OCI-M2 (cell line): Measurements from ENCODE around the gene APBA2.

Experiments used
- DNase-seq: peaks from one replicate; lab custom pipeline; 2025; ENCODE audit not compliant: unreplicated experiment; lab: John Stamatoyannopoulos, UW

Gene APBA2

DNA sequence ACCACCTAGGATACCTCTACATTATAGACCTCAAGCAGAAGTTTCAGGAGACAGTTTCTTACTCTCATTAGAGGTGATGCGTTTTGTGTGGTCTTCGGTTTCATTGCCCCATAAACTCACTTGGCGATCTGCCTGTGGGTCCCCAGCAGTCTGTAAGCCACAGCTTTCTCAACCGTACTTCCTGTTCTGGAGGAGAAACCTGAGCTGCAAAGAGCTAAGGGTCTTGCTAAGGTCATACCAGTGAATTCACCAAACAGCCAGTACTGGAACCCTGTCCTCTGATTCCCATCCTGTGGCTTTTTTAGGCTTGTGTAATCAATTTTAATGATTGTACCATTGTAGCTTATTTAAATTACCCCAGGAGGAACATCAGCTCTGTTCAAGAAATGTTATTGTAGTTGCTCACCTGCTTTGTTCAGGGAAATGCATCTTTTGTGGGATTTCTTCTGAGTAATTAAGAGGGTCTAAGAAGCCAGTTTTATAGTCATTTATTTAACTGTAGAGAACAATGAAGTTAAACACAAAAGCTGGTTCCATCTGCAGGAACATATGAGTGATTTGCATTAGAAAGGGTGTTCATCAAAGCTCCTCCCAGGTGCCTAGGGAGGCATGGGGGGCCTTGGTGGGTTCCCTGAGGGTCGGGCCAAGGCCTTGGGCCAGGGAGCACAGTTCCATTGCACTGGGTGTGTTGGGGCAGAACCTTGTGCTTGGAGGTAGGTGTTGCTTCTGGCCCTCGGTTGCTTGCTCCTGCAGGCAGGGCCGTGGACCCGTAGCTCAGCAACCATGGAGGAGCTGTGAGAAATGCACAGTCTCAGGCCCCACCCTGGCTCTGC, 69.6 kb downstream of the APBA2 start:
- DNase-seq: no peak

DNA sequence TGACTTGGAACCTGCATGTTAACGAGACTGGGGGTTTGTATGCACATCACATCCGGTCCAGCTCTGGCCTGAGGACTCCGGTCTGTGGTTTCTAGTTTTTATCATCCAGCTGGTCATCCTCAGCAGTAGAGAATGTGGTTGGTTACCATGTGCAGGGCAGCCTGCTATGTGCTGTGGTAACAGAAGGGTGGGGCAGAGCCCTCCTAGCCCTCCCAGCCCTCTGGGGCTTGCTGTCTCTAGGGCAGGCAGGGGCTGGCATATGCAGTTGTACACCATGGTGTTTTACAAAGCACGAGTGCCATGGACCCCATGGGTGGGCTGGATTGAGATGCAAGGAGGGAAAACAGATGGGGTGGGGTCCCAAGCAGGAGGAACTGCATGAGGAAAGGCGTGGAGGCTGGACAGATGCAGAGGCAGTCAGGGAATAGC, 70.2 kb downstream of the APBA2 start:
- no peak for DNase-seq

DNA sequence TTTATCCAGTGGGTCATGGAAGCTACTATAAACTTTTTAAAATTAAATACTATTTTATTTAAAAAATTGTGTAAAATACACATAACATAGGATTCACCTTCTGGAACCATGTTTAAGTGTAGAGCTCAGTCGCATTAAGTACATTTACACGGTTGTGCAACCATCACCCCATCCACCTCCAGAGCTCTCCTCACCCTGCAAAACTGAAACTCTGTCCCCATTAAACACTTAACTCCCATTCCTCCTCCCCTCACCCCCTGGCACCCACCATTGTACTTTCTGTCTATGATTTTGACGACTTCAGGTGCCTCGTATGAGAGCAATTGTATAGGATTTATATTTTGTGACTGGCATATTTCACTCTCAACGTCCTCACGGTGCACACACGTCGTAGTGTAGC, 70.7 kb downstream of the APBA2 start:
- no peak for DNase-seq

DNA sequence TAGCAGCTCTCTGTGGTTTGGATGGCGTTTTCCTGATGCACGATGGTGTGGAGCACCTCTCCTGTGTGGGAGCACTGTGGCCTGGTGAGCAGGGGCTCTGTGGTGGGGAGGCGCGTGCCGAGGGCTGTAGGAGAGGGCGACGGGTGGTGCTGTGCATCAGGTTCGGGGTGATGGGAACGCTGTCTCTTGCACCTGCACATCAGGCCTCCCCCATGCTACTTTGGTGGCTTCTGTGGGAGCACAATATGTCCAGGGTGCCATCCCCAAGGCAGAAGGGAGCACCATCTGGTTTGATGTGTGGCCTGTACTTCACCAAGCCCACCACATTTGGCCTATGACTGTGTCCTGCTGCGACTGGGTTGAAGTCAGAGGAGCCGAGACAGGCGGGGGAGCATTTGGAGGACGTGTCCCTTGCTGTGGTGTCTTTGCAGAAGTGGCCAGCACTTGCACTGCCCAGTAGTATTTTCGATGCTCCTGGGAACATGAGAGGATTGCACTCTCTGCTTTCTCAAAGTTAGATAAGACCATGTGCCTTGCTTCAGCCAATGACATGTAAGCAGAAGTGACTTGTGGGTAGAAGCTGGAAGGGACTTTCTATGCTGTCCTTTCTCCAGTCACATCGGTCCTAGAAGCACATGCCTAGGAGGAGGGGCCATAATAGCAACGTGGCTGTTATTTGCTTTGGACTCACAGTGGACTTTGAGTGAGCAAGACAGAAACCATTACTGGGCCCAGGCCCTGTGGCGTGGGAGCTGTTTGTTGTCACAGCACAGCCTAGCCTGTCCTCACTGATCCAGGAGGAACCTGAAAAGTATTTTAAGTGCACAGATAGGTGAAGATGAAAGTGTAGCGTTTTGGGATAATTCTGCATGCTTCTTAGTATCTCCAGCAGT, 72.1 kb downstream of the APBA2 start:
- no peak for DNase-seq

DNA sequence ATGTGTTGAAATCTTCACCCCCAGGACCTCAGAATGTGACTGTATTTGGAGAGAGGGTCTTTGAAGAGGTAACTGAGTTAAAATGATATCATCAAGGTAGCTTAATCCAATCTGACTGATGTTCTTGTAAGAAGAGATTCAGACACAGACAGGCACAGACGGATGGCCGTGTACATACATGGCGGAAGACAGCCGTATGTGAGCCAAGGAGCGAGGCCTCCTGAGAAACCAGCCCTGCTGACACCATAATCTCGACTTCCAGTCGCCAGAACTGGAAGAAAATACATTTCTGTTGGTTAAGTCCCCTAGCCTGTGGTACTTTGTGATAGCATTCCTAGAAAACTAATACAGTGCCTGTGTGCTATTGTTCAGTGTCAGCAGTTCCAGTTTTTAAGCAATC, 73.6 kb downstream of the APBA2 start:
- no peak for DNase-seq

DNA sequence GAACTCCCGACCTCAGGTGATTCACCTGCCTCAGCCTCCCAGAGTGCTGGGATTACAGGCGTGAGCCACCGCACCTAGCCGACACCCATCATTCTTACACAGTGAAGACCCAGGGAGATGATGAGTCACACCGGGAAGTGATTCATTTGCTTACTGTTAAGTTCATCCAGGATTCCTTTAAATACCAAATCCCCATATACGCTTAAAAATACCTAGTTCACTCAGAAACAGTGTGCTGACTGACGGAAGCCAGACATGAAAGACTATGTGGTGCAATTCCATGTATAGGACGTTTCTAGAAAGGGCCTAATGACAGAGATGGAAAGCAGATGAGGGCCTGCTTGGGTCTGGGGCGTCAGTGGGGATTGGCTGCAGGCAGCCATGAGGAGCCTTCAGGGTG, 75.2 kb downstream of the APBA2 start:
- no peak for DNase-seq

DNA sequence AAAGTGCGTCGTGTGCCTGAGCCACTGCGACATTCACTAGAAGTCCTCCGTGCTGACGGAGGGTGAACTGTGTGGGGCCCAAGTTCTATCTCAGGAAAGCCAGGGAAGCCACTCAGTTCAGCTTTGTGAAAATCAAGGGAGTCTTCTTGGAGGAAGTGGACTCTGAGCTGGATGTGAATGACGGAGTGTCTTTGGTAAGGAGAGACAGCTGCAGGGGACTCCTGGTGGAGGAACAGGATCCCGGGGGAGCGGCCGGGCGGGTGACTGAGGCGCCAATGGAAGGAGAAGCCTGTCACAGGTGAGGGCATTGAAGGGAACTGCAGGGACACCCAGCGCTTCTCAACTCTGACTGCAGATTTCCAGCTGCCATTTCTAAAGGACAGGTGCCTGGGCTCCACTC, 75.6 kb downstream of the APBA2 start:
- DNase-seq: no peak

DNA sequence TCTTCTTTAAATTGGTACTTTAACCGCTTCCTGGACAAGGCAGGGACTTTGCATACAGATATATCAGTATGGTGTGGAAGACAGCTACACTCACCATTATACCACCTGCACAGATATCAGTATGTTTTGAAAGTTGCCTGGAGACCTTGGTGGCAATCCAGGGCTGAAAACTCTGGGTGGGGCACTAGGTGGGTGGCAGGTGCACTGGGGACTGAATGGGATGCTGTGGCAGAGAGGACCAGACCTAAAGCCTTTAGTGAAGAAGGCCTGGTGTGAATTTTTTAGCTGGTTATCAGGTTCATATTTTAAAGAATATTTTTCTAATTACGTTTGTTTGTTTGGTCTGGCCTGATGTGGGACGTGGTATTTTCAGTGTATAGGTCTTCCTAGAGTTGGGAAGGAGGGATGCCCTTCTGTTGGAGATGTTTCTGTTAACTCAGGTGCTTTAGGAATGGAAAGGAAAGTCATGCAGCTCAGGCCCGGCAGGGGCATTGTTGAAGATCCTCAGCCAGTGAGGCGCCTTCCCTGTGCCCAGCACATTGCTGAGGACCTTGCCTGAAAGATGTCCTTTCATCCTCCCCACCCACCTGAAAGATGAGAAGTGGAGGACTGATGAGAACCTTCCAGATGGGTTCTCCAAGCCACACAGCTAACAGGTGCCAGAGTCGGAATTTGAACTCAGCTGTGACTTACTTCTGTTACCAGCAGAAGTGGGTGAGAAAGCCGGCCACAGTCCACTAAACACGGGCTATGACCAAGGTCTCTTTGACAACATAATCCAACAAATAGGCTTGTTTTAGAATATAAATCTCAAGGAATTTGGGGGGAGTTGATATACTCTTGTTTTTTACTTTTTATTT, 77.3 kb downstream of the APBA2 start:
- DNase-seq: no peak

DNA sequence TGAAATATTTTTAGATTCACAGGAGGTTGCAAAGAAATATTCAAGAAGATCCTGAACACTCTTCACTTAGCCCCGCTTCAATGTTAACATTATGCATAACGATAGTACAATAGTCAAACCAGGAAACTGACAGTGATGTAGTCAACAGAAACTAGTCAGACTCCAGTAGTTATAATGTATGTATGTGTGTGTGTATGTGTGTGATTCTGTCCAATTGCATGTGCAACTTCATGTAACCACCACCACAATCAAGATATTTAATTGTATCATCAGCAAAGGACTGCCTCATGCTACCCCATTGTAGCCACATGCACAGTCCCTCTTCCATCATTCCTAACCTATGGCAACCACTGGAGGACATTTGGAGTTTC, 77.9 kb downstream of the APBA2 start:
- no peak for DNase-seq

DNA sequence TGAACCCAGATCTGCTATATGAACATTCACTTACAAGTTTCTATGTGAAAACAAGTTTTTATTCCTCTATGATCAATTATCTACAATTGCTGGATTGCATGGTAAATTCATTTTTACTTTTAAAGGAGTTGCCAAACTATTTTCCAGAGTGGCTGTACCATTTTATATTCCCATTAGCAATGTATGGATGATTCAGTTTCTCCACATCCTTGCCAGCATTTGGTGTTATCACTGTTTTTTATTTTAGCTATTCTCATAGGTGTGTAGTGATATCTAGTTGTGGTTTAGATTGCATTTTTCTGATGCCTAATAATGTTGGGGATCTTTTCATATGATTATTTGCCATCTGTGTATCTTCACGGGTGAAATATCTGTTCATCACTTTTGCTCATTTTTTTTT, 78.3 kb downstream of the APBA2 start:
- DNase-seq: no peak

DNA sequence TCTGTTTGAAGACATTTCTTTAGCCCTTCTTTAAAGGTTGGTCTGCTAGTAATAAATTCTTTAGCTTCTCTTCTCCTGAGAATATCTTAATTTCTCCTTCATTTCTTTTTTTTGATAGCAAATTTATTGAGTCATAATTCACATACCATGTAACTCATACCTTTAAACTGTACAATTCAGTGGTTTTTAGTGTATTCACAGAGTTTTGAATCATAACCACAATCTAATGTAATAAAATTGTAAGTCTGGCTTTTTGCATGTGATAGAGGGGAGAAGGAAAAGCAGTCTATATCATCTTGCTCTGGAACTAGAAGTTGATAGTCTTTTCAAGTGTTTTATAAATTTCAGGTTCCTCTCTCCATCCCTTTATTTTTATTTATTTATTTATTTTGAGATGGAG, 81.3 kb downstream of the APBA2 start:
- no peak for DNase-seq

DNA sequence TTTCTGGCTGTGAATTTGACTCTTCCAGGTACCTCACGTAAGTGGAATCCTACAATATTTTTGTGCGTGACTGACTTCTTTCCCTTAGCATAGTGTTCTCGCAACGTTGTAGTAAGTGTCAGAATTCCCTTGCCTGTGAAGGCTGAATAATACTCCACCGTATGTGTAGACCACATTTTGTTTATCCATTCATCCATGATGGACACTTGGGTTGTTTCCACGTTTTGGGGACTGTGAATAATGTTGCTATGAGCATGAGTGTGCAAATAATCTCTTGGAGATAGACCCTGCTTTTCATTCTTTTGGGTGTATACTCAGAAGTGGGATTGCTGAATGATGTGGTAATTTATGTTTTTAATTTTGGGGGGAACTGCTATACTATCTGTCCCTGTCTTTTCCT, 82.2 kb downstream of the APBA2 start:
- DNase-seq: no peak

DNA sequence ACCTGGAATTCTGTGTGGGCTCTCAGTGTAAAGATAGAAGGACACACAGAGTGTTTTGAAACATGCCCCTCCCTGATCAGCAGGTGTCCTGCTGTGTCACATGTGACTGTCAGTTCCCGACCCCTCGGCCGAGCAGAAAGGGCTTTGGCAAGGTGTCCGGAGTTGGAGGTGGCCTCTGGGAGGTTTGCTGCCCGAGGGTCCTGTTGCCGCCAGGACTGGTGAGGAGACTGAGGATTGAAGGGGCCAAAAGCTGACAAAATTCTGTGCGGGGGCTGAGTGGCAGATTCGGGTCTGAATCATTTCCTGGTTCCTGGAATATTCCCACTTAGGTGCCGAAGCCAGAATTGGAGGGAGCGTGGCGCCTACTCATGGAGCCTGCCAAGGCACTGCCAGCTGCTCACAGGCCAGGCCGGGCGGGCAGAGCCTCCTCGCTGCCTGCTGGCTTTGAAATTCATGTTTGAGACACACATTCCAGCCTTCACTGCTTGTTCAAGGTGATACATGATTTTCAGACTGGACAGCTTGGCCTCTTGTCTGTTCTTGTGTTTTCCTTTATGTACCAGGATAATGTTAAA, 83.8 kb downstream of the APBA2 start:
- DNase-seq: no peak

DNA sequence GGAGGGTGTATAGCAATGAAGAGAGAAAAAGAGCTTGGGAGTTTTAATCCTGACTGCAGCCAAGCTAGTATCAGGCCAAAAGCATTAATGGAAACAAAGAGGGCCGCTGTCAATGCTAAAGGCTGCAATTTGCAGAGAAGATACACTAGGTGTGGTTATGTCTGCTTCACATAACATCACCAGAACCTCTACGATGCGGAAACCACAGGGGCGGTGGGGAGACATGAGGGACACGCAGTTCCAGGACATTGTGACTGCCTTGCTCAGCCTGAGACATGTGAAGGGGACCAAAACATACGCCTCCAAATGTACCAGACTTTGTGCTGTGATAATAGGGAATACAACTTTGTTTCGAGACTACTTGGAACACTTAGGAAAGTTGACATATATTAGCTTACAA, 88.4 kb downstream of the APBA2 start:
- no peak for DNase-seq

DNA sequence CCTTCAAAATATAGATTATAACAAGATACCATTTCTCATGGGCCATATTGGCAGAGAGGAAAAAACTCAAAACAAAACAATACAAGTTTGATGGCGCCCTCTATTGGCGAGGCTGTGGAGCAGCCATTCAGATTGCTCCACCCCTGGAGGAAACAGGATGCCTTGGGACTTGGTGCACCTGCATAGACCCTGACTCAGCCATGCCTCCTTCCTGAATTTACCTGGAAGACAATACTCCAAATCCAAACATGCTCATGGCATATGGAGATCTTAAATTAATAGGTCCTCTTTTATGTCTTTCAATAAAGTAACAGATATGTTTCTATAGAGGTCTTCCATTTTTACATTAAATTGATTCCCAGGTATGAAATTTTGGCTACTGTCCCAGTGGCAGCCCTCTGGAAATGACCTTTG, 90.0 kb downstream of the APBA2 start:
- DNase-seq: peak; percentile 10

DNA sequence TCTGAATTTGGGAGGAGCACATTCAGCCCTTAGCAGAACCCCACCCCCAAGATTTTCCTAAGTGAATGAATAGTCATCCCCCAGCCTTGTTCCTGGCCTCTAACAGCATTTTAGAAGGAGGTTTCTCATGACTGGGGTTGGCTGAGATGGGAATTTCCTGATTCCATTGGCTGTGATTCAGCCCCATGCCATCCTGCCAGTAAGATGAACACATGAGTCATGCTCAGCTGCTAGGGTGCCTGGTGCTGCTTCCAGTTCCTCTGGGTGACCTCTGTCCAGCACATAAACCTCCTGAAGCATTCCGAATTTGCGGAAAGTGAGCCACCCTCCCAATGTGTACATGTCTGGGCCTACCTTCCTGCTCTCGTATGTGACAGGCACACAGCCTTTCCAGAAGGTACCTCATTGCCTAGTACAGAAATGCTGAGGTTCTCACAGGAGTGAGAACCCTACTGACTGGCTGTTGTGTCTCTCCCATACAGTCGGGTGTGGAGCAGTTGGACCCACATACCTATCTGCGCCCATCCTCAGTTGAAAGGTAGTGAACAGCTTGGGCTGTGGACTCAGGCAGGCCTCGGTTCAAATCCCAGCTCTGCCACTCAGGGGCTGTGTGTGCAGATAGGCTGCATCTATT, 91.7 kb downstream of the APBA2 start:
- no peak for DNase-seq

DNA sequence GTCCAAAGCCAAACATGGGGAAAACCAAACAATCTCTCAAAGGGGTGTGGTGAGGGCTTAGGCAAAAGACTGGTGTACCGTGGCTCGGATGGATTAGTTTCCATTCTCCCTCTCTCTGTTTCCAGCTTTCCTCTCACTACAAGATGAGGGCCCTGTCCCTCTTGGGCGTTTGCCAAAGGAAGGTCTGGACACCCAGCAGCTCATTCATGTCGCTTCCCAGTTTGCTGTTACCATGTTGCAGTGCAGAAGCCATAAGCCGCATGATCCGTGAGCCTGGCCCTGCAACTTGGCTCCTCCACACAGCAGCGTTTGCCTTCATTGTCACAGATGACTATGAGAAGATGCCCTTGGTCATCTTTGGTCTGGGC, 92.2 kb downstream of the APBA2 start:
- DNase-seq: no peak

DNA sequence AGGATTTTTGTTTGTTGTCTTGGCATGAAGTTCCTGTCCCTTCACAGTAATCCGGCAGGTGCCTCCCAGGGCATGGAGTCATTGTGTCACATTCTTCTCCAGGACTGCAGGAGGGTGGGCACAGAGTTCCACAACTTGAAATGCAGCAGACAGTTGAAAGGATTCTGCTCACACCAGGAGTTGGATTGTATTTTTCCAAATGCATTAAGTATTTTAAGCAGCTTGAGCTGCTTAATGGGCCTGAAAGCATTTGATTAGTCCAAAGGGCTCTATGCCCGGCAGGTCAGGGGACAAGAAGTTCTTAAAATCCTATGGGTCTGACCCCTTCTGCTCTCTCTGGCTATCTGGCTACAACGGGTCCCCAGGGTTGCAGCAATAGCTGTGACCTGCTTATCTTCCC, 92.9 kb downstream of the APBA2 start:
- no peak for DNase-seq

DNA sequence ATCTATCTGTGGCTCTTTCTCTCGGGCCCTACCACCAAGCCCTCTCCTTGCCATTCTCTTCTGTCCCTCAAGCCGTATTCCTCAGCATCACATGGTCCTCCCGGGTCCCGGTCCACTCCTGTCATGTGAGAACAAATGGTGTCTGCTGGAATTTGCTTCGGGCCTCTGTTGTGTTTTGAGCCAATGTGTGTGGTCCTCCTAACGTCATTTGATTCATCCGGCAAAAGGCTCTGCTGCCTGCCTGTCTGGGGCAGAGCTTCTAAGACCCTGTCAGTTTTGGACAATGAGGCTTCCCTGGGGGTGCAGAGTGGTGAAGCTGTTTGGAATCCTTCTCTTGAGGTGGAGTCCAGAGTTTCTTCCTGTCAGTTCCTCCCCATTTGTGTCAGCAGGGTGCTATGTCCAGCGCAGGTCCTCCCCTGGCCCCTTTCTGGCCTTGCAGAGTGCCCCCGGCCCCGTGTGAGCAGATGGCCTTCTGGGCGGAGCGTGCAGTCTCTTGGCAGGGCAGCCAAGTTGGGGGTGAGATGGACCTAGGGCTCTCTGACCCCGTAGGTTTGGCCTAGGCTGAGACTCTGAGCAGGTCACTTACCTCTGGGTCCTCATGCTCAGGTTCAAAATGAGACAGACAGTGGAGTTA, 93.6 kb downstream of the APBA2 start:
- no peak for DNase-seq

DNA sequence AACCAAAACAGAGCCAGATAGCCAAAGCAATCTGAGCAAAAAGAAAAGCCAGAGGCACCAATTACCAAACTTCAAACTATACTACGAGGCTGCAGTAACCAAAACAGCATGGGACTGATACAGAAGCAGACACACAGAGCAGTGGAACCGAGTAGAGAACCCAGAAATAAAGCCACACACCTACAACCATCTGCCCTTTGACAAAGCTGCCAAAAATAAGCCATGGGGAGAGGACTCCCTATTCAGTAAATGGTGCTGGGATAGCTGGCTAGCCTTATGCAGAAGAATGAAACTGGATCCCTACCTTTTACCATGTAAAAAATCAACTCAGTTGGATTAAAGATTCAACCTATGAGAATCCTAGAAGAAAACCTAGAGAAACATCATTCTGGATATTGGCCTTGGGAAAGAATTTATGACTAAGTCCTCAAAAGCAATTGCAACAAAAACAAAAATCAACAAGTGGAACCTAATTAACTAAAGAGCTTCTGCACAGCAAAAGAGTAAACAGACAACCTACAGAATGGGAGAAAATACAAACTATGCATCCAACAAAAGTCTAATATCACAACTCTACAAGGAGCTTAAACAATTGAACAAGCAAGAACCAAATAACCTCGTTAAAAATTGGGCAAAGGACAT, 95.1 kb downstream of the APBA2 start:
- DNase-seq: no peak
